ENCODE results near the gene BRD9. TPM values are rescaled to one million over a fixed set of nuclear protein-coding genes. Genes with fewer than 3 reads are reported as not detected.

Gene BRD9
- total RNA-seq, 5 donors from 2014 or later (not counting 1 experiment from before 2014, with no cell fraction given), result 78.3 to 127 (median 83.0) TPM

Other genes starting within 250 kb of the BRD9 start
- gene TPPP, start 199.4 kb downstream of the BRD9 start, total RNA-seq, result 1 to 10 TPM in 3 of 5 donors, under 1 TPM in 2; 0.73 to 8.2 (median 1.1) TPM
- 10 to 100 TPM in 1 of 5 donors, 1 to 10 TPM in 4; 2.1 to 20.6 (median 3.6) TPM for gene ZDHHC11B, start 108.1 kb downstream of the BRD9 start, total RNA-seq
- gene ZDHHC11, start 41.8 kb downstream of the BRD9 start, total RNA-seq, result 10 to 100 TPM in 3 of 5 donors, 1 to 10 TPM in 2; 6.5 to 38.0 (median 11.6) TPM
- gene TRIP13, start 83 bp upstream of the BRD9 start, total RNA-seq, result 1 to 10 TPM in 2 of 5 donors, under 1 TPM in 3; 0.66 to 1.3 (median 0.95) TPM
- under 1 TPM in 2 of 5 donors, not detected in 3; 0.18 to 0.23 TPM for gene NKD2, start 116.0 kb upstream of the BRD9 start, total RNA-seq
- gene SLC12A7, start 219.3 kb upstream of the BRD9 start, total RNA-seq, result 10 to 100 TPM; 33.7 to 97.4 (median 41.2) TPM